ENCODE measurements around the gene KLHL29. TPM values are rescaled to one million over a fixed set of nuclear protein-coding genes. Genes with fewer than 3 reads are reported as not detected.

Gene KLHL29
- total RNA-seq, 2 experiments from 2014 or later, result 0.23 to 0.66 TPM

GRCh38 chr2:23551875-23552274 lies 166.9 kb downstream of the KLHL29 start:
- no TSS peak for BruUV-seq (replicated peaks)
- POLR2A ChIA-PET, result no interaction called here
- Histone ChIP-seq H4K20me1 (ENCODE audit: insufficient read depth, low read length) (no peaks in the 10 kb centered on the region), H3K9me3 (ENCODE audit: low read length) (no peaks in the 10 kb centered on the region), H2AFZ (ENCODE audit: low read length) (no peak overlapping the region), H3K4me3 (ENCODE audit: low read depth, low read length, poor library complexity, severe bottlenecking) (no peak overlapping the region), H3K79me2 (ENCODE audit: insufficient read depth, low read depth, low read length) (no peaks in the 10 kb centered on the region), H3K9me2 (ENCODE audit: insufficient read depth, low read length) (no peaks in the 10 kb centered on the region), H3K27ac (ENCODE audit: low read depth, low read length, poor library complexity, severe bottlenecking) (no peak overlapping the region), H3K36me3 (ENCODE audit: insufficient read depth, low read length) (no peaks in the 10 kb centered on the region), H3K4me1 (ENCODE audit: insufficient read depth, low read length, poor library complexity, severe bottlenecking) (no peaks in the 10 kb centered on the region), H3K4me2 (ENCODE audit: low read length) (no peak overlapping the region)
- no peak for DNase-seq (ENCODE audit: low spot score)
- intact Hi-C loops (cut with micrococcal nuclease; ENCODE audit: unreplicated experiment), result no loop called here
- TF ChIP-seq CTCF (conservative IDR thresholded peaks at IDR 0.05; ENCODE audit: low read length) (no peak), EZH2phosphoT487 (IDR thresholded peaks at IDR 0.05; ENCODE audit: borderline replicate concordance, low read depth, low read length) (no peak)
- CTCF ChIA-PET (ENCODE audit: unreplicated experiment), result no interaction called here

GRCh38 chr2:23553561-23553960 lies 168.6 kb downstream of the KLHL29 start:
- Histone ChIP-seq H3K36me3 (ENCODE audit: insufficient read depth, low read length) (no peaks in the 10 kb centered on the region), H4K20me1 (ENCODE audit: insufficient read depth, low read length) (no peaks in the 10 kb centered on the region), H3K9me2 (ENCODE audit: insufficient read depth, low read length) (no peaks in the 10 kb centered on the region), H3K79me2 (ENCODE audit: insufficient read depth, low read depth, low read length) (no peaks in the 10 kb centered on the region), H2AFZ (ENCODE audit: low read length) (no peak overlapping the region), H3K27ac (ENCODE audit: low read depth, low read length, poor library complexity, severe bottlenecking) (no peak overlapping the region), H3K9me3 (ENCODE audit: low read length) (no peaks in the 10 kb centered on the region), H3K4me1 (ENCODE audit: insufficient read depth, low read length, poor library complexity, severe bottlenecking) (no peaks in the 10 kb centered on the region), H3K4me2 (ENCODE audit: low read length) (no peak overlapping the region), H3K4me3 (ENCODE audit: low read depth, low read length, poor library complexity, severe bottlenecking) (no peak overlapping the region)
- no TSS peak for BruUV-seq (replicated peaks)
- intact Hi-C loops (cut with micrococcal nuclease; ENCODE audit: unreplicated experiment), result no loop called here
- TF ChIP-seq CTCF (conservative IDR thresholded peaks at IDR 0.05; ENCODE audit: low read length) (no peak), EZH2phosphoT487 (IDR thresholded peaks at IDR 0.05; ENCODE audit: borderline replicate concordance, low read depth, low read length) (no peak)
- ChIA-PET CTCF (ENCODE audit: unreplicated experiment) (no interaction called here), POLR2A (no interaction called here)
- DNase-seq (ENCODE audit: low spot score), result no peak

GRCh38 chr2:23554054-23554697 lies 169.2 kb downstream of the KLHL29 start:
- Histone ChIP-seq H3K27ac (ENCODE audit: low read depth, low read length, poor library complexity, severe bottlenecking) (no peak overlapping the region), H3K4me2 (ENCODE audit: low read length) (no peak overlapping the region), H3K4me3 (ENCODE audit: low read depth, low read length, poor library complexity, severe bottlenecking) (no peak overlapping the region), H4K20me1 (ENCODE audit: insufficient read depth, low read length) (no peaks in the 10 kb centered on the region), H3K79me2 (ENCODE audit: insufficient read depth, low read depth, low read length) (no peaks in the 10 kb centered on the region), H2AFZ (ENCODE audit: low read length) (no peak overlapping the region), H3K4me1 (ENCODE audit: insufficient read depth, low read length, poor library complexity, severe bottlenecking) (no peaks in the 10 kb centered on the region), H3K36me3 (ENCODE audit: insufficient read depth, low read length) (no peaks in the 10 kb centered on the region), H3K9me2 (ENCODE audit: insufficient read depth, low read length) (no peaks in the 10 kb centered on the region), H3K9me3 (ENCODE audit: low read length) (no peaks in the 10 kb centered on the region)
- no peak for DNase-seq (ENCODE audit: low spot score)
- ChIA-PET CTCF (ENCODE audit: unreplicated experiment) (no interaction called here), POLR2A (no interaction called here)
- BruUV-seq (replicated peaks), result no TSS peak
- TF ChIP-seq CTCF (conservative IDR thresholded peaks at IDR 0.05; ENCODE audit: low read length) (no peak), EZH2phosphoT487 (IDR thresholded peaks at IDR 0.05; ENCODE audit: borderline replicate concordance, low read depth, low read length) (no peak)
- intact Hi-C loops (cut with micrococcal nuclease; ENCODE audit: unreplicated experiment), result no loop called here

Data from OCI-LY7 (cell line).